ENCODE measurements around the gene RNASEH2A. TPM values are rescaled to one million over a fixed set of nuclear protein-coding genes. Genes with fewer than 3 reads are reported as not detected.

The RNASEH2A gene
- total and polyA plus RNA-seq, 2 of the 4 experiments (the other 2 are of a cell fraction) = 34.9 to 44.6 TPM

DNA sequence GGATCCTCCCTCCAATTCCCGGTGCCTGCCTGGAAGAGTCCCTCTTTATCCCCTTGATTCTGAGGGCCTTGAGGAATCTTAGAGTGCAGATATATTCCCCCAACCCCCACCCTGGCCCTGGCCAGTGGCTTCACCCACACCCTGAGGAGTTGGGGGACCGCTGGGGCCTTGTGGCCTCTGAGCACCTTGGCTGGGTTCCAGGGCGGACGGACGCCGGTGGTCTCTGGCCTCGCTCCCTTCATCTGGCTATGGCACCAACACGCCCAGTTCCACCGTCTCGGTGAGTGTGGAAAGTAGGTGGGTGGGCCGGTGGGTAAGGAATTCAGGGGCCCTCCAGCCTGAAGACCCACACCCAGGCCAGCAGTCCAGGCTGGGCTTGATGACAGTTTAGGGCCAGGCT, 36.9 kb downstream of the RNASEH2A start:
- BruUV-seq (replicated peaks) = no TSS peak
- Histone ChIP-seq H4K8ac (ENCODE audit: low read depth in 2 of 2, low read length in 2 of 2) (no peak overlapping the region), H3K9me1 (ENCODE audit: insufficient read depth, low read length) (peaks cover 2% of the 10 kb centered on the region; the same call in 1 of the 2 replicates), H4K5ac (ENCODE audit: low read depth, low read length) (no peak overlapping the region), H3K36me3 (ENCODE audit: control insufficient read depth, insufficient read depth, low read length) (no peaks in the 10 kb centered on the region), H3K4me2 (ENCODE audit: low read depth, low read length) (no peak overlapping the region), H3K56ac (ENCODE audit: extremely low read depth, insufficient read depth, low read length) (no peak overlapping the region), H3K4me1 (ENCODE audit: control insufficient read depth, insufficient read depth, low read length) (peaks cover 4% of the 10 kb centered on the region; the same call in 1 of the 2 replicates), H2AK5ac (ENCODE audit: low read depth, low read length) (no peak overlapping the region), H3K9me3 (ENCODE audit: control insufficient read depth, insufficient read depth, low read length) (no peaks in the 10 kb centered on the region), H2BK5ac (ENCODE audit: low read depth, low read length, poor library complexity, severe bottlenecking) (no peak overlapping the region), H3K79me1 (ENCODE audit: low read depth in 1 of 2, low read length in 2 of 2) (no peaks in the 10 kb centered on the region), H3K27ac (ENCODE audit: insufficient read depth, low read length) (no peak overlapping the region), H3K23ac (ENCODE audit: low read depth, low read length) (no peak overlapping the region), H3K14ac (replicated peaks; ENCODE audit: low read depth, low read length) (no peak overlapping the region), H2AK9ac (replicated peaks; ENCODE audit: low read depth, low read length, poor library complexity) (no peak overlapping the region), H3K4ac (ENCODE audit: low read depth, low read length) (no peak overlapping the region), H2BK120ac (ENCODE audit: low read depth, low read length) (no peak overlapping the region), H2BK15ac (ENCODE audit: low read depth, low read length) (no peak overlapping the region), H2BK20ac (ENCODE audit: low read depth, low read length) (no peak overlapping the region), H3K4me3 (ENCODE audit: insufficient read depth, low read depth, low read length) (no peak overlapping the region), H2AFZ (replicated peaks; ENCODE audit: low read length, poor library complexity) (no peak overlapping the region), H3K27me3 (ENCODE audit: control insufficient read depth, insufficient read depth, low read length) (peaks cover 34% of the 10 kb centered on the region), H3K9ac (ENCODE audit: low read depth, low read length) (no peak overlapping the region), H3K18ac (ENCODE audit: low read depth, low read length) (no peak overlapping the region), H4K20me1 (ENCODE audit: insufficient read depth, low read length) (no peaks in the 10 kb centered on the region), H4K91ac (ENCODE audit: insufficient read depth, low read depth, low read length) (no peak overlapping the region)
- CTCF ChIA-PET = interaction anchor here (0.6 kb wide), 2 partner anchors 76 to 77 kb away, joined by 3 read pairs; no protein-coding TSS in a partner anchor
- POLR2A ChIA-PET (ENCODE audit: unreplicated experiment) = no interaction called here
- DNase-seq = no peak
- in situ Hi-C loops (cut with MboI; ENCODE audit: low sequenced_read_pairs) (no loop called here), intact Hi-C loops (cut with micrococcal nuclease) (no loop called here), dilution Hi-C loops (cut with HindIII; ENCODE audit: low sequenced_read_pairs, unreplicated experiment) (no loop called here)
- TF ChIP-seq NFE2L2 (IDR thresholded peaks at IDR 0.05; ENCODE audit: low read depth, low read length) (no peak), POLR2A (IDR thresholded peaks at IDR 0.05; ENCODE audit: low read depth, low read length) (no peak), SMC3 (IDR thresholded peaks at IDR 0.05; ENCODE audit: low read depth, low read length) (no peak), BHLHE40 (IDR thresholded peaks at IDR 0.05; ENCODE audit: low read depth, low read length) (no peak), RFX5 (IDR thresholded peaks at IDR 0.05; ENCODE audit: low read depth, low read length) (no peak), RAD21 (IDR thresholded peaks at IDR 0.05; ENCODE audit: low read length) (no peak), RCOR1 (IDR thresholded peaks at IDR 0.05; ENCODE audit: insufficient replicate concordance, low read length) (no peak), FOS (IDR thresholded peaks at IDR 0.05; ENCODE audit: low read depth, low read length) (no peak), MAZ (IDR thresholded peaks at IDR 0.05; ENCODE audit: borderline replicate concordance, low read depth, low read length) (no peak), CEBPB (IDR thresholded peaks at IDR 0.05; ENCODE audit: low read depth, low read length) (no peak)
- TF ChIP-seq, protein P1, sequence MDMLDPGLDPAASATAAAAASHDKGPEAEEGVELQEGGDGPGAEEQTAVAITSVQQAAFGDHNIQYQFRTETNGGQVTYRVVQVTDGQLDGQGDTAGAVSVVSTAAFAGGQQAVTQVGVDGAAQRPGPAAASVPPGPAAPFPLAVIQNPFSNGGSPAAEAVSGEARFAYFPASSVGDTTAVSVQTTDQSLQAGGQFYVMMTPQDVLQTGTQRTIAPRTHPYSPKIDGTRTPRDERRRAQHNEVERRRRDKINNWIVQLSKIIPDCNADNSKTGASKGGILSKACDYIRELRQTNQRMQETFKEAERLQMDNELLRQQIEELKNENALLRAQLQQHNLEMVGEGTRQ (IDR thresholded peaks at IDR 0.05; ENCODE audit: low read depth, low read length) = no peak
- WGBS, 2 experiments (ENCODE audit: extremely low coverage in 2 of 2, insufficient read length in 1 of 2) = 60% methylated on average over 1 of the region's 11 CpGs; no CpG with 5 or more reads in 1 of the 2 experiments
- no peak for ATAC-seq (ENCODE audit: low read depth)
